DND-41 (cell line): ENCODE results near the gene CSTB.

Source experiments
- ATAC-seq: fragments of 200-7000 bp; cut with Tn5 transposase; 3 replicates; pipeline ENCODE4 v1.9.1; 2021; ENCODE audit warnings: low read depth; ENCODE audit not compliant: insufficient read depth
- DNase-seq: peaks from one replicate; pipeline ENCODE4 v3.0.0-alpha.2; 2020
- H2AFZ ChIP-seq: 2 replicates; pipeline ENCODE4 v1.6.0; 2012; ENCODE audit warnings: low read depth, low read length
- H3K27ac ChIP-seq: 2 replicates; pipeline ENCODE4 v1.5.1; 2012; ENCODE audit warnings: low read length, inconsistent platforms
- H3K27me3 ChIP-seq: fragments of 200-600 bp; sonication (generic); 2 replicates; pipeline ENCODE4 v1.6.0; 2012; ENCODE audit warnings: low read length, mild to moderate bottlenecking, inconsistent platforms; ENCODE audit not compliant: insufficient read depth, poor library complexity
- H3K36me3 ChIP-seq: 2 replicates; pipeline ENCODE4 v1.5.1; 2012; ENCODE audit warnings: low read length, inconsistent platforms; ENCODE audit not compliant: insufficient read depth
- H3K4me1 ChIP-seq: 2 replicates; pipeline ENCODE4 v1.5.1; 2012; ENCODE audit warnings: mild to moderate bottlenecking, low read length; ENCODE audit not compliant: insufficient read depth
- H3K4me2 ChIP-seq: 2 replicates; pipeline ENCODE4 v1.6.0; 2012; ENCODE audit warnings: mild to moderate bottlenecking, moderate library complexity, low read length, inconsistent platforms; ENCODE audit not compliant: insufficient read depth
- H3K4me3 ChIP-seq, 2 experiments: fragments of 200-600 bp in 1 of 2; shearing (Covaris generic) in 1 of 2; 2 replicates each; pipeline ENCODE4 v1.5.1; 2012 to 2016; ENCODE audit warnings: inconsistent platforms in 2 of 2, low read length in 2 of 2, mild to moderate bottlenecking in 2 of 2, low read depth in 1 of 2, moderate library complexity in 1 of 2
- H3K79me2 ChIP-seq: 2 replicates; pipeline ENCODE4 v1.6.0; 2012; ENCODE audit warnings: low read length, inconsistent platforms; ENCODE audit not compliant: insufficient read depth
- H3K9ac ChIP-seq: 2 replicates; pipeline ENCODE4 v1.6.0; 2012; ENCODE audit warnings: low read depth, mild to moderate bottlenecking, inconsistent platforms, low read length, moderate library complexity
- H3K9me3 ChIP-seq: 2 replicates; pipeline ENCODE4 v1.5.1; 2012; ENCODE audit warnings: low read length, moderate library complexity, mild to moderate bottlenecking, inconsistent platforms; ENCODE audit not compliant: insufficient read depth, severe bottlenecking
- H4K20me1 ChIP-seq: 2 replicates; pipeline ENCODE4 v1.6.0; 2012; ENCODE audit warnings: low read length; ENCODE audit not compliant: insufficient read depth
- CTCF ChIP-seq: IDR thresholded peaks from 2 replicates; pipeline ENCODE4 v1.5.1; 2012; ENCODE audit warnings: borderline replicate concordance, low read length, moderate library complexity, mild to moderate bottlenecking; ENCODE audit not compliant: poor library complexity, severe bottlenecking; ENCODE audit errors: extremely low read depth
- EZH2 ChIP-seq: IDR thresholded peaks from 3 replicates; pipeline ENCODE4 v1.6.1; 2012; ENCODE audit warnings: borderline replicate concordance, low read depth, mild to moderate bottlenecking, moderate library complexity, low read length, inconsistent platforms; ENCODE audit not compliant: severe bottlenecking

CSTB gene

GRCh38 chr21:43740497-43741156 lies 35.5 kb downstream of the CSTB start:
- H3K4me3 ChIP-seq = no peak overlapping the region
- H3K4me2 ChIP-seq = no peak overlapping the region
- TF ChIP-seq CTCF = no peak
- H3K9ac ChIP-seq = no peak overlapping the region
- H3K9me3 ChIP-seq = no peaks in the 10 kb centered on the region
- ATAC-seq (no peak; the same call in 2 of the 3 replicates), DNase-seq (no peak)
- no peaks in the 10 kb centered on the region for H3K27me3 ChIP-seq
- no peak overlapping the region for H2AFZ ChIP-seq
- H3K4me1 ChIP-seq = no peaks in the 10 kb centered on the region
- peaks cover 19% of the 10 kb centered on the region for H3K36me3 ChIP-seq
- peaks cover 10% of the 10 kb centered on the region for H4K20me1 ChIP-seq
- no peak overlapping the region for H3K27ac ChIP-seq
- no peaks in the 10 kb centered on the region for H3K79me2 ChIP-seq

- H3K79me2 ChIP-seq = no peaks in the 10 kb centered on the region
- H3K9me3 ChIP-seq = no peaks in the 10 kb centered on the region
- H3K4me2 ChIP-seq = no peak overlapping the region
- no peak overlapping the region for H3K9ac ChIP-seq
- H2AFZ ChIP-seq = no peak overlapping the region
- TF ChIP-seq CTCF (no peak), EZH2 (no peak)
- H3K4me1 ChIP-seq = no peaks in the 10 kb centered on the region
- ATAC-seq (peak; percentile 27; the same call in 1 of the 3 replicates), DNase-seq (no peak)
- peaks cover 18% of the 10 kb centered on the region for H3K36me3 ChIP-seq
- no peak overlapping the region for H3K27ac ChIP-seq
- H3K27me3 ChIP-seq = no peaks in the 10 kb centered on the region
- H3K4me3 ChIP-seq = no peak overlapping the region
- peaks cover 10% of the 10 kb centered on the region for H4K20me1 ChIP-seq
Observed at GRCh38 chr21:43739621-43740435, 36.3 kb downstream of the CSTB start.

GRCh38 chr21:43737158-43737950 lies 38.8 kb downstream of the CSTB start:
- H3K9me3 ChIP-seq = no peaks in the 10 kb centered on the region
- no peak overlapping the region for H3K9ac ChIP-seq
- H3K4me1 ChIP-seq = no peaks in the 10 kb centered on the region
- H3K4me2 ChIP-seq = no peak overlapping the region
- no peaks in the 10 kb centered on the region for H3K79me2 ChIP-seq
- no peaks in the 10 kb centered on the region for H3K27me3 ChIP-seq
- ATAC-seq (no peak), DNase-seq (no peak)
- peaks cover 14% of the 10 kb centered on the region for H4K20me1 ChIP-seq
- TF ChIP-seq EZH2 (no peak), CTCF (no peak)
- no peak overlapping the region for H2AFZ ChIP-seq
- H3K36me3 ChIP-seq = 0 out of 2 replicates have a peak, but pooled peaks cover 4% of the 10 kb centered on the region
- no peak overlapping the region for H3K4me3 ChIP-seq
- H3K27ac ChIP-seq = no peak overlapping the region
